Activated naive CD4-positive, alpha-beta T cell (primary cell): ENCODE data around the gene WDR17.

Source experiments
- DNase-seq, 4 experiments: peaks; one replicate each; lab custom pipeline; 2025; lab: John Stamatoyannopoulos, UW

WDR17 gene

DNA sequence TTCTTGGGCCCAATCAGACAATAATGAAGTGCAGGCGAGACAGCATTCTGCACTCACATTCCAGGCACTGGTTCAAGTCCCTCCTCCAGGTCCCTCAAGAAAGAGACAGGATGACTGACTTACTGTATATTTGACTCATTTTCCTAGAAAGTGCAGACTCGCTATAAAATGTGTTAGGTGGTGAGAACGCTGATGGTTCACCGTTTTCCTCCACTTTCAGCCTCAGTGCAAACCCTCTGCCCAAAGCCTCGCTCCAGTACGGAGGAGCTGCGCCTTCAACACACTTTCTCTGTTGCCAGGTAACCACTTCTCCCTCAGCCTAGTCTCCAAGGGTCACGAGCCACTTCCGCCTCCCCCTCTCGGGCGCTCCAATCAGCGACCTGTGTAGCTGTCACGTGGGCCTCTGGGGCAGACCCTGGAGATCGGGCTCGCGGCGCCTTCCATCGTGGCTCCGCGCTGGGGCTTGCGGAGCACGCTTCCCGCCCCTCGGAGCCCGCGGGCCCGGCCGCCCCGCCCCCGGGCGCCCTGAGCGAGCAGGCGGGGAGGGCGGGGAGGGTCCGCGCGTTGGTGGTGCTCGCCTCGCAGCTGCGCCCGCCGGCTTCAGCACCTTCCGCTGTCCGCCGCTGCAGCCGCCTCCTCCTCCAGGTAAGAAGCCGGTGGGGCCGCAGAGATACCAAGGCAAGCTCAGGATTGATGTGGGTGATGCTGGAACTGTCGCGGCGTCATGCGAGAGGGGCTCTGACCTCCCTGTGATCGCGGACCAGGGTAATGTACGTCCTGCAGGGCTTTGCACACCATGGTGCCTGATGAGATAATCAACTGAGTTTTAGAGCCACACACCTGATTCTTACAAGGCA lies at the start of gene WDR17:
TSS of gene WDR17 (plus strand) at position 407 of the 857 bp plus-strand sequence. CDS start 45,740 bp downstream, outside the sequence.
- peak; percentile 9 to 62 (median 31) for DNase-seq

DNA sequence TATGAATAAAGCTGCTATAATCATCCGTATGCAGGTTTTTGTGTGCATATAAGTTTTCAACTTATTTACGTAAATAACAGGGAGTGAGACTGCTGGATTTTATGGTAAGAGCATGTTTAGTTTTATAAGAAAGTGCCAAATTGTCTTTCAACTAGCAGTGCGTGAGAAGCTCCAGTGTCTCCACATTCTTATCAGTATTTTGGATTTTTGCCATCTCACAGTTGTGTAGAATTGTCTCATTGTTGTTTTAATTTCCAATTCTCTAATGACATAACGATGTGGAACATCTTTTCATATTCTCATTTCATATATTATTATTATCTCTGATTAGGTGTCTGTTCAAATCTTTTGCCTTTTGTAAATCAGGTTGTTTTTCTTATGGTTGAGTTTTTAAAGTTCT lies 49.0 kb upstream of the WDR17 start:
- DNase-seq: no peak

DNA sequence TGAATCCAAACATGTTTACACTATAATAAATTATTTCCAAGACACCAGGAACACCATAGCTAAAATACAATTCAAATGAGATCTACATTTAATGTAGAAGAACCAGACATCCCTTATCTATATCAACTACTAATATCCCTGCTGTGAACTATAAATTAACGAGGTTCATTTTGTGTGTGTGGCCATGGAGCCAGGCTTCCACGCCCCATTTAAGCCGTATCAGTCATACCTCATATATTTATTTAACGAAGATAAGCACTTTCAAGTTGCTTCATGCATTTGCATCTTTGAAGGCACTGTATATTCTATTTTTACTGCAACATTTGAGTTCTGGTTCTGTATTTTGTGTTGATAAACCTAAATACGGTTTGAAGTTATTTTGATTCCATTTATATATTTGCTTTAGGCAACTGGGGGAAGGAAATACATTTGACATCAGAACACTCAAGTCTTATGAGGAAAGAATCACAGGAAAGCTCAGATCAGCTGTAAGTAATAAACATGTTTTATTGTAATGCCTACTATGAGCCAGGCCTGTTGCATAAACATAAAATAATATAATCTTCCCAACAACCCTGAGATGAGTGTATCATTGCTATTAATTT lies 45.1 kb upstream of the WDR17 start:
- no peak for DNase-seq

DNA sequence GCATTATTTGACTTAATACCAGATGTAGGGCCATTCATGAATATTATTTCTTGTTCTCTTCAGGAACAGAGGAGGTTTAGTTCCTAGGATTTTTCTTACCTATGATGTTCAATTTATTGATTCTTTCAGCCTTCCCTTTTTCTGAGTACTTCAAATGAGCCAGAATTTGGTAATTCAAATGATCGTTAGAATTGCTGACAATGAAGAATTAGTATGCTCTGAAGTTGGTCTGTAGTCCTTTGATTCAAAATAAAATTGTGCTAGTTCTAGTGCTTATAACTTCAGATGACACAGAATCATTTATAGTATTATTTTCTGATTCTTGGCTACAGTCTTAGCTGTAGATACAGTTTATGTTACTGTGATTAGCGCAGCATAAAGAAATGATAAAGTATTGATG lies 35.2 kb upstream of the WDR17 start:
- no peak for DNase-seq

DNA sequence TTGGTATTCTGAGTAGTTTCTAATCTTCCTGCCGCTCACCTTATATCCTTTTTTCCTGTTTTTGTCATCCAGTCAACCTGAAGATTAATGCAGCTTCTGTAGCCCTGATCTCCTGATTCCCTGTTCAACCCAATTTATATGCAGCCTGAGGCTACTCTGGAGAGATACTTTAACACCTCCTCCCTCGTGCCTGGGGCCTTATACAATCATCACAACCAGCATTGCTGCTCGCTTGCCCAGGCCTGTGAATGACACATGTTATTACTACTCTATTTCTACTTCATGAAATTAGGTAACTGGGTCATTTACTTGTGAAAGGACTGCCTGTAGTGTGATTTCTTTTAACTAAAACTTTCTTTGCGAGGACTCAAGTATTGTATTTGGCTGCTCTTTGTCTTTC lies 33.7 kb upstream of the WDR17 start:
- DNase-seq: no peak

DNA sequence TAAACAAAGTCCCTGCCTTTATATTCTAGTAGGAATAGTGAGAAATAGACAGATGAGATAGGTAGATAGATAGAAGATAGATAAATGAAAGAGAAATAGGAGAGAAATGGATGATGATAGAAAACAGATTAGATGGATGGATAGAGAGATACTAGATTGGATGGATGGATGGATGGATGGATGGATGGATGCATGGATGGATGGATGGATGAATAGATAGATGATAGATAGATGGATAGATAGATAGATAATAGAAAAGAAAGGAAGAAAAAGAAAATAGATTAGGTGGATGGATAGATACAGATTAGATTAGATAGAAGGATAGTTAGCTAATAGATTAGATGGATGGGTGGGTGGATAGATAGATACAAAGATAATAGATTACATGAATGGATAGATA lies 33.2 kb upstream of the WDR17 start:
- no peak for DNase-seq

DNA sequence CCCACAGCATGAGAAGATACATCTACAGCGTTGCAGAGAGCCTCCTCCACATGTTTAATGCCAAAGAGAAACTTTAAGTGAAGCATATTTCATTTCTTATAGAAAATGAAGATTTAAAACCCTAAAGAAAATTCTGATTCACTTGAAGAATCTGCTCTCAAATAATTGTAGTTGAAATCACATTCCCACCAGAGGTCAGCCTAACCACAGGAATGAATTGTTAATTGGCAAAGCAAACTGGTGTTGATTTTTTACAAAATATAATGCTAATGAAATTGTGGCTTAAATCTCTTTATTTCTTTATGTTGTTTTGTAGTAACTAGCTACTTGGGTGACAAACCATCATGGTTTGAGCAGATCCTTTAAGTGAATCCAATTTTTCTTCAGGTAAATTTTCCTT lies 31.1 kb upstream of the WDR17 start:
- no peak for DNase-seq

DNA sequence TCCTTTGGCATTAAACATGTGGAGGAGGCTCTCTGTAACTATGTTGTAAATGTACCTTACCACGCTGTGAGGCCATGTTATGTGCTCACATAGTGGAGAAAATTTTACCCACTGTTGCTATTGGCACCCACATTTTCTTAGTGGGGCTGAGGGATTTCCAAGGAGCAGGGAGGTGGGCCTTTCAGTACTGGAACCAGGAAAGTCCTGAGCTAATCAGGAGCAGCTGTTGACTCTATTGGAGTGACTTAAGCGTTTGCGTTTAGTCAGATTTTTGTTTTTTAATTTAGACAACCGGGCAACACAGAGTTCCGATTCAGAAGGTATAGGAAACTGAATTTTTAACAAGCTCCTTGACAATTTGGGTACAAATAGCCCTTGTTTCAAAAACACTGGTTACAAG lies 30.7 kb upstream of the WDR17 start:
- no peak for DNase-seq

DNA sequence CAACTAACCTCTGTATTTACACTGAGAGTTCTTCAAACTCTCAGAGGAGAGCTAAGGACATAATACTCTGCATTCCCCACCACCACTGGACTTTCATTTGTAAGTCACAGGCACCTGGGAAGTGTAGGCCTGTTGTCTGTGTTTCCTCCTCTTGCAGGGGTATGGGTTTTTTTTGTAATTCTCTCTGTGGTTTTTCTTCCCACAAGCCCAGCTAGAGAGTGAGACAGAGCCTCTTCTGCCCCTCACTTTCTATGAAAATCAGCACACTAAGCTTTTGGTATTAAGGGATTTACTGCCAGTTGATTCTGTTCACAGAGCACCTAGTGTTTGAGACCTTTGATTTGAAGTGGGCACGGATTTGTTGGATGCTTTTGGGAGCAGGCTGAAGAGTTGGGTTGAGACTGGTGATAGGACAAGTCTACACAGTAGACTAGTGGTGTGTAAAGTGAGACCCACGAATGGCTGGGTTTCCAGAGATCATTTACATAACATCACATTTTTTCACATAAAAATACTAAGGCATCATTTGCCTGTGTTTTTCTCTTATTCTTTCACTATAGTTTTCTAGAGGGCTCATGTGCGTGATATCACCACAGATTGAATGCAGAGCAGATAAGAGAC lies 28.9 kb upstream of the WDR17 start:
- no peak for DNase-seq

DNA sequence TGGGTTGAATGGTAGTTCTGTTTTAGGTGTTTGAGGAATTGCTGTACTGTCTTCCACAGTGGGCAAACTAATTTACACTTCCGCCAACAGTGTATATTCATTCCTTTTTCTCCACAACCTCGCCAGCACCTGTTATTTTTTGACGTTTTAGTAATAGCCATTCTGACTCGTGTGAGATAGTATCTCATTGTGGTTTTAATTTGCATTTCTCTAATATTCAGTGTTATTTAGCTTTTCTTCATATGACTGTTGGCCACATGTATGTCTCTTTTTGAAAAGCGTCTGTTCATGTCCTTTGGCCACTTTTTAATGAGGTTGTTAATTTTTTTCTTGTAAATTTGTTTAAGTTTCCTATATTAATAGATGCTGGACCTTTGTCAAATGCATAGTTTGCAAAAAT lies 26.9 kb upstream of the WDR17 start:
- no peak for DNase-seq

DNA sequence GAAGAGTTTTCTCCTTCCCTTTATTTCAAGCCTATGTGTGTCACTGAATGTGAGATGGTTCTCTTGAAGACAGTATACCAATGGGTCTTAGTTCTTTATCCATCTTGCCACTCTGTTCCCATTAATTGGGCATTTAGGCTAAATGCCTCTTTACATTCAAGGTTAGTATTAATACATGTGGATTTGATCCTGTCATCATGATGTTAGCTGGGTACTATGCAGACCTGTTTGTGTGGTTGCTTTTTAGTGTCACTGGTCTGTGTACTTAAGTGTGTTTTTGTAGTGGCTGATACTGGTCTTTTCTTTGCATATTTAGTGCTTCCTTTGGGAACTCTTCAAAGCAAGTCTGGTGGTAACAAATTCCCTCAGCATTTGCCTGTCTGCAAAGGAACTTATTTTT lies 23.4 kb upstream of the WDR17 start:
- no peak for DNase-seq

DNA sequence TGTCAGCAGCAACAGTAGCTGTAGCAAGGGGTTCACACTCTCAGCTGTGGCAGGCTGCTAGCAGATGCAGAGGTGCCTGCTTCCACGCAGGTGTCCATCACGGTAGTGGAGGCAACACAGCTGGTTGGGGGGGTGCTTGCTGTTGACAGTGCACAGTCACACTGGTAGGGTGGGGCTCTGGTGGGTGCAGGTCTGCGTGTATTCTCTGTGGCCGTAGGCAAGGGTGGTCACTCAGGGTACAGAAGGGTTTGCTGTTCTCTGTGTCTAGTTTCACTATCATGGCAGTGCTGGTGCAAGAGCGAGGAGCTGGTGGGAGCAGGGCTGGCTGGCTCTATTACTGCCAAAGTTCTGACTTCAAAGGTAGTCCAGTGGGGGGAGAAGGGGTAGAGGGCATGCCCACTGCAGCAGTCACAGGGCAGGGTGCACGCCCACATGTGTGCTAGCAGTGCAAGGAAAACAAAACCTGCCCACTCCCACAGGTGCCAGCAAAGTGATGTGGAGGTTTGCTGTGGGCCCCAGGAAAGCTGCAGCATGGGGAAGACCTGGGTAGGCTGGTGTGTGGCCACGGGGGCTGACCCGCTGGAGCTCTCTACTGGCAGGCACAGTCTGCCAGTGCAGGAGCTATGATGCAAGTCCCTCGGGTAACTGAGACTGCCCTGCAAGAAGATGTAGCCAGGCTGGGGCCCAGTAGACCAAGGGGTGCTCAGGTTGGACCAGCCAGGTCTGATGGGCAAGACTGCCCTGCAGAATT lies 21.6 kb upstream of the WDR17 start:
- no peak for DNase-seq

DNA sequence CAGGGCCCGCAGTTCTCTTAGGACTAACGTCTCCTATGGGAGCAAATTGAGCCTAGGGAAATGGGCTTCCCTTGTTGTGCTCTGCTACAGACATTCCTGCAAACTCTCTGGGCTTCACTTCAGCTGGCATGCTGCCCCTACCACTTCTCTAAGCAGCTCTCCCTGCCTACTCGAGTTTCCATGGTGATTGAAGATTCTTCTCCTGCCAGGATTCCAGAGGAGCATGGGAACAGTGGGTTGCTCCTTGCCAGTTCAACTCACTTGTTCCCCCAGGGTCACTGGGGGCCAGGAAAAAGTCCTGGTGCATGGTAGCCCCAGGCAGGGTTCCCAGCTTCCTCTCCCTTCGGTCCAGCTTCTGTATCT lies 21.1 kb upstream of the WDR17 start:
- no peak for DNase-seq

DNA sequence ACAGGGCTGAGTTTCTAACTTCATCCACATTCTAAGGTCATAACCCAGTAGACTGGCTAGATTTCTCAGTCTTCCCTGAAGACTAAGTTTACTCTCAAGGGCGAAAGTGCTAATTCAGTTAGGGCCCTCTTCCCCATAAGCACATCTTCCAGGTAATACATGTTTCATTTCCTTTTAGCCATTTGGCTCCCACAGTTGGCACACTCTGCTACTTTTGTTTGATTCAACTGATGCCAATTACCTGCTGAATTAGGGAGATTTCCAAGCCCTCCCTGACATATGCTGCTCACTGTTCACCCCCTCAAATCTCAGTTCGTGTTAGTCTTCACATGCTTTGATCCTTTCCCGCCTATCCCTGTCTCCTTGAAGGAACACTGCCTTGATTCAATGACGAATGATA lies 17.0 kb upstream of the WDR17 start:
- DNase-seq: no peak

DNA sequence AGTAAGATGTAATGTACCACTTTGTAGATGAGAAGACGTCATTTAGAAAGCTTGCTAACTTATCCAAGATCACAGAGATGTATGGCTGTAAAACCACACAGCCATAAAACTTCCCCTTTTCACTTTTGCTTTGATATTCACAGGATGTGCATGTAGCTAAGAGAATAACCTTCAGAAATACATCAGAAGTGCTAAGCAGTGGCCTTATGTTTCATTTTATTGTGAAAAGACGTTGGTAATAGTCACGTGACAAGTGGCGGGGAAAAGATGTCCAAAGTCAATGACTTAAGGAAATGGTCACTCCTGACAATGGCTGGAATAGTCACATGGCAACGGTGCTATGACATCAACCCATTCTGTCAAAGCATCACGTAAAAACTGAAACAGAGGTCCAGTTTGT lies 12.9 kb upstream of the WDR17 start:
- DNase-seq: no peak

DNA sequence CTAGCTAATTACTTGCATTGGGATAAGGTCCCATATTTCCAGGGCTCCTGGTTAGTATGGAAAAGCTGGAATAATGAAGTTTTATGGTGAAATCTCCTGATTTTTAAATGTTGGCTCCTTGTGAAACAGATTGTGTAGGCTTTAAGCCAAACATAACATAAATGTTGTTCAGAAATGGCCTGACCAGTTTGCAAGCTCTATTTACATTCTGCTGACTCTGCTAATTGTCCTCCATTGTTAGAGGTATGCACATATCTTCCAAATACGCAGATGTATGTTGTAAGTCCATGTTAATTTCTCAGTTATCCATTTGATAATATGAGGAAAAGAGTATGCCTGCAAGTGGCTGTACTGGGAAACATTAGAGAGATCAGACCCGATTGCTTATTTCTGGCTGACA lies 11.9 kb upstream of the WDR17 start:
- DNase-seq: no peak

DNA sequence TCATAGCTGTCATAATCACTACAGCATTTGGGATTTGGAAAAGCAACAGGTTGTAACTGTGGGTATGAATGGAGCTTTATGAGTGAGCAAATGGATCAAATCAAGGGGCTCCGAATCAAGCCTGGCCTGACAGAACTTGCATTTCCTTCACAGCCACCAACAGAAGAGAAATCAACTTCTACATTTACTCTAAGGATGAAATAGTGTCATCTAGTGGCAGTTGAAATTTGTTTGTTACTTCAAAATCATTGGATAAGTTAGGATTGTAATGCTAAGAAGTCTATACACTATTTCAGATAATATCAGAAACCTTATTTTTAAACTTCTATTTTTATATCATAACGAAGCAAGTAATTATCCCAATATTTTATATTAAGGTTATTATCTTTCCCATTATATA lies 10.7 kb upstream of the WDR17 start:
- no peak for DNase-seq

DNA sequence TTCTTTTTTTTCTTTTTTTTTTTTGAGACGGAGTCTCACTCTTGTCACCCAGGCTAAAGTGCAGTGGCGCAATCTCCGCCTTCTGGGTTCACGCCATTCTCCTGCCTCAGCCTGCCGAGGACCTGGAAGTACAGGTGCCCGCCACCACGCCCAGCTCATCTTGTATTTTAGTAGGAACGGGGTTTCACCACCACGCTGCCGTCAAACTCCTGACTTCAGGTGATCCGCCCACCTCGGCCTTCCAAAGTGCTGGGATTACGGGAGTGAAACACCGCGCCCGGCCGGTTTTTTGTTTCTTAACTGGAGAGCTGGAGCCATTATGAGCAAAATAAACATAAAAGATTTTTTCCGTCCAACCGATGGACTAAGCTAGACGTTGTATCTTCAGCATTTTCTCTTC lies 1.9 kb upstream of the WDR17 start:
- DNase-seq: no peak

DNA sequence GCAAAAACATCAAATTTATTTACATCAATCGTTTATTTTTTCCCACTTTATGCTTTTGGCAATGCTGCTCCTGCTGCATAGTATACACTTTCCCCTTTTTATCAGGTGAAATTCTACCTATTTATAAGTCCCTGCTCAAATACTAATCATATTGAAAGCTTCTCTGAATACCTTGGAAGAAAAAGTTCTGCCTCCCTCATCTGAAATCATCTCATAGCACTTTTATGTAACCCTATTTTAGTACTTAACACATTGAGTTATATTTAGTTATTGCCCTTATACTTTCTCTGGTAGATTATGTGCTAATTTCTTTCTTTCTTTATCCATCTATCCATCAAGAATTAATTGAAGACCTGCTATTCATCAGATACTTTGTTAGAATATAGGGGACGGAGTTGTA lies 1.1 kb upstream of the WDR17 start:
- no peak for DNase-seq

DNA sequence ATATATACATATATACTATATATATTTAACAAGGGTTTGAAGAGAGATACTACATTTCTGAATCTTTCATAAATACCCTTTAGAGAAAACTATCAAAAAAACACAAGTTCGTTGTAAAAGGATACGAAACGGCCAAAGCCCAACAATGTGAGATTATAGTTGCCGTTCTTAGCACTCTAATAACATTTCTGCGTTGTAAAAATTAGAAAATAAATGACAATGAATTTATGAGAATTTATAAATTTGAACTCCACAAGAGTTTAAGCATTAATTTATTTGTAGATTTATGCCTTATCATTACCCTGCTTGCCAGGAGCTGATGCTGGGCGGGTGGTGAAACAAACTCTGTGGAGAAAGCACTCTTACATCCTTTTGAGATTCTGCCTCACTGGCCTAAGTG lies 1.1 kb downstream of the WDR17 start:
- DNase-seq: no peak

DNA sequence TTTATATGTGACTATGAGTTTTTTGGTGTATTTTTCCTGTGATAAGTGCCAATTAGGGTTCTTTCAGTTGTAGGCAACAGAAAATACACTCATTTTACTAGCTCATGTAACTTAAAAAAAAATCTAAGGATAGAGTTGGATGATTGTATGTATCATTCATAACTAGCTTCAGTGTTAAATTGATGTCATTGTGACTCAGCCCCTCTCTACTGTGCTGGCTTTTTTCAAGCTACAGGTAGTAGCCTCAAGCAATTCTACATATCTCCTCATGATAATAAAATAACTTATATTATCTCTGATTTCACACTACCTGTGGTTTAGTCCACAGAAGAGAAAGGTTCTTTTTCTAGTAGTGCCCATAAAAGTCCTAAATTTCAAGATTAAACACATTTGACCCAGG lies 11.9 kb downstream of the WDR17 start:
- no peak for DNase-seq

DNA sequence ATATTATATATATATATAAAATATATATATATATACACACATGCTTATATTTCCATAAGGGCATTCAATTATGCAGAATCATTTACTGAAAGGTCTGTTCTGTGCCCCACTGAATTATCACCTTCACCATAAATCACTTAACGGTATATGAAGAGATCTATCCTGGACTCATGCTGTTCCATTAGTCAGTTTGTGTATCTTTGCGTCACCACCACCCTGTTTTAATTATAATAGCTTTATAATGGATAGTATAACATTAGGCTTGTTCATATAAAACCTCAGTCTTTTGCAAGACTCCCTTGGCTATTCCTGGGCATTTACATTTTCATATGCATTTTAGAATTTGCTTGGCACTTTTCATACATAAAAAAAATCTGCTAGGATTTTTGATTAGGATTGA lies 19.1 kb downstream of the WDR17 start:
- no peak for DNase-seq

DNA sequence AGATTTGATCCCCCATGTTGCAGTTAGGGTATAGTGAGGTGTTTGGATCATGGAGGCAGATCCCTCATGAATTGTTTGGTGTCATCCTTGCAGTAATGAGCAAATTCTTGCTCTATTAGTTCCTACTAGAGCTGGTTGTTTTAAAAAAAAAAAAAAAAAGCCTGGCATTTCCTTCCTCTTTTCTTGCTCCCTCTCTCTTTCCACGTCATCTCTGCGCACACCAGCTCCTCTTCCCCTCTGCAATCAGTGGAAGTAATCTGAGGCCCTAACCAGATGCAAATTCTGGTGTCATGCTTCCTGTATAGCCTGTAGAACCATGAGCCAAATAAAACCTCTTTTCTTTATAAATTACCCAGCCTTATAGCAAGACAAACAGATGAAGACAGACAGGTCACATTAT lies 24.5 kb downstream of the WDR17 start:
- DNase-seq: no peak
